Measurements from ENCODE around the gene NUP35.

GRCh38 chr2:183153967-183154366 is 29.7 kb downstream of the NUP35 start:
- TF ChIP-seq CTCF (IDR thresholded peaks at IDR 0.05) (no peak), POLR2A (IDR thresholded peaks at IDR 0.05) (no peak)
